ACC112 (cell line): ENCODE measurements around the gene STK17A.

Source experiments
- H2AFZ ChIP-seq: fragments of 200-600 bp; sonication (generic); one replicate; pipeline ENCODE4 v1.6.0; 2017; ENCODE audit warnings: antibody characterized with exemption, low read length; ENCODE audit not compliant: unreplicated experiment
- H3K27ac ChIP-seq: fragments of 200-600 bp; sonication (generic); 2 replicates; pipeline ENCODE4 v1.5.1; 2014; ENCODE audit warnings: low read depth, mild to moderate bottlenecking, antibody characterized with exemption, low read length, moderate library complexity
- H3K27me3 ChIP-seq: fragments of 200-600 bp; sonication (generic); 2 replicates; pipeline ENCODE4 v1.6.1; 2014; ENCODE audit warnings: mild to moderate bottlenecking, antibody characterized with exemption, low read length, moderate library complexity, mixed read lengths; ENCODE audit not compliant: insufficient read depth
- H3K36me3 ChIP-seq: fragments of 200-600 bp; sonication (generic); 2 replicates; pipeline ENCODE4 v1.6.1; 2016; ENCODE audit warnings: mild to moderate bottlenecking, antibody characterized with exemption, low read length, moderate library complexity, mixed read lengths; ENCODE audit not compliant: insufficient read depth
- H3K4me1 ChIP-seq: fragments of 200-600 bp; sonication (generic); one replicate; pipeline ENCODE4 v1.6.1; 2016; ENCODE audit warnings: low read length, mixed read lengths; ENCODE audit not compliant: insufficient read depth, unreplicated experiment, control insufficient read depth
- H3K4me3 ChIP-seq: fragments of 200-600 bp; sonication (generic); 2 replicates; pipeline ENCODE4 v1.5.1; 2014; ENCODE audit warnings: mild to moderate bottlenecking, low read depth, low read length
- H3K79me2 ChIP-seq: fragments of 200-600 bp; sonication (generic); one replicate; pipeline ENCODE4 v1.6.0; 2016; ENCODE audit warnings: low read length; ENCODE audit not compliant: control insufficient read depth, unreplicated experiment, insufficient read depth

Gene STK17A

GRCh38 chr7:43646603-43647338 lies 63.9 kb downstream of the STK17A start:
- Histone ChIP-seq H3K4me3 (peak overlapping the region; percentile 60), H3K27ac (peak overlapping the region; percentile 100), H3K79me2 (peaks cover 9% of the 10 kb centered on the region), H3K27me3 (no peaks in the 10 kb centered on the region), H3K36me3 (peaks cover 3% of the 10 kb centered on the region; the same call in 1 of the 2 replicates), H2AFZ (no peak overlapping the region), H3K4me1 (peaks cover 62% of the 10 kb centered on the region)

GRCh38 chr7:43647339-43647672 lies 64.4 kb downstream of the STK17A start:
- Histone ChIP-seq H2AFZ (no peak overlapping the region), H3K27ac (peak overlapping the region; percentile 100), H3K4me1 (peaks cover 65% of the 10 kb centered on the region), H3K79me2 (peaks cover 10% of the 10 kb centered on the region), H3K27me3 (no peaks in the 10 kb centered on the region), H3K36me3 (peaks cover 3% of the 10 kb centered on the region; the same call in 1 of the 2 replicates), H3K4me3 (peak overlapping the region; percentile 60)

- H3K36me3 ChIP-seq: peaks cover 3% of the 10 kb centered on the region; the same call in 1 of the 2 replicates
- H3K4me1 ChIP-seq: peaks cover 65% of the 10 kb centered on the region
- H3K27me3 ChIP-seq: no peaks in the 10 kb centered on the region
- peaks cover 13% of the 10 kb centered on the region for H3K79me2 ChIP-seq
- H3K4me3 ChIP-seq: peak overlapping the region; percentile 60
- no peak overlapping the region for H2AFZ ChIP-seq
- peak overlapping the region; percentile 100 for H3K27ac ChIP-seq
These were observed 65.0 kb downstream of the STK17A start for GRCh38 chr7:43647673-43648472.

GRCh38 chr7:43648473-43649406 lies 65.8 kb downstream of the STK17A start:
- H3K36me3 ChIP-seq: no peaks in the 10 kb centered on the region
- no peaks in the 10 kb centered on the region for H3K27me3 ChIP-seq
- H2AFZ ChIP-seq: no peak overlapping the region
- peak overlapping the region; percentile 100 for H3K27ac ChIP-seq
- peak overlapping the region; percentile 14 for H3K4me3 ChIP-seq
- peaks cover 65% of the 10 kb centered on the region for H3K4me1 ChIP-seq
- peaks cover 14% of the 10 kb centered on the region for H3K79me2 ChIP-seq

- no peak overlapping the region for H2AFZ ChIP-seq
- H3K36me3 ChIP-seq: no peaks in the 10 kb centered on the region
- peaks cover 23% of the 10 kb centered on the region for H3K79me2 ChIP-seq
- peak overlapping the region; percentile 35; the same call in 1 of the 2 replicates for H3K4me3 ChIP-seq
- H3K27me3 ChIP-seq: no peaks in the 10 kb centered on the region
- peak overlapping the region; percentile 100 for H3K27ac ChIP-seq
- peaks cover 70% of the 10 kb centered on the region for H3K4me1 ChIP-seq
These were observed 66.9 kb downstream of the STK17A start for GRCh38 chr7:43649755-43650274.

- Histone ChIP-seq H3K27me3 (no peaks in the 10 kb centered on the region), H2AFZ (no peak overlapping the region), H3K79me2 (peaks cover 26% of the 10 kb centered on the region), H3K4me1 (peaks cover 70% of the 10 kb centered on the region), H3K27ac (peak overlapping the region; percentile 100), H3K4me3 (peak overlapping the region; percentile 35), H3K36me3 (0 out of 2 replicates have a peak, but pooled peaks cover under 1% of the 10 kb centered on the region)
These were observed 67.6 kb downstream of the STK17A start for GRCh38 chr7:43650457-43651052.

- Histone ChIP-seq H3K36me3 (peaks cover 5% of the 10 kb centered on the region; the same call in 1 of the 2 replicates), H3K4me3 (no peak overlapping the region), H3K4me1 (peaks cover 56% of the 10 kb centered on the region), H2AFZ (no peak overlapping the region), H3K27me3 (no peaks in the 10 kb centered on the region), H3K27ac (no peak overlapping the region; the same call in 1 of the 2 replicates), H3K79me2 (peaks cover 35% of the 10 kb centered on the region)
These were observed 69.5 kb downstream of the STK17A start for GRCh38 chr7:43652364-43652763.

- H2AFZ ChIP-seq: no peak overlapping the region
- H3K4me3 ChIP-seq: no peak overlapping the region
- no peaks in the 10 kb centered on the region for H3K27me3 ChIP-seq
- peaks cover 5% of the 10 kb centered on the region; the same call in 1 of the 2 replicates for H3K36me3 ChIP-seq
- H3K27ac ChIP-seq: no peak overlapping the region
- peaks cover 35% of the 10 kb centered on the region for H3K79me2 ChIP-seq
- peaks cover 50% of the 10 kb centered on the region for H3K4me1 ChIP-seq
These were observed 70.6 kb downstream of the STK17A start for GRCh38 chr7:43653466-43653865.

GRCh38 chr7:43653891-43654504 lies 71.1 kb downstream of the STK17A start:
- no peak overlapping the region for H3K27ac ChIP-seq
- no peak overlapping the region for H3K4me3 ChIP-seq
- H3K36me3 ChIP-seq: peaks cover 5% of the 10 kb centered on the region; the same call in 1 of the 2 replicates
- H3K27me3 ChIP-seq: no peaks in the 10 kb centered on the region
- H3K79me2 ChIP-seq: peaks cover 35% of the 10 kb centered on the region
- H3K4me1 ChIP-seq: peaks cover 50% of the 10 kb centered on the region
- H2AFZ ChIP-seq: no peak overlapping the region
